HG02759 (cell line): ENCODE data around the gene SPIB.
"Not testable (repeated sequence)": the region's sequence is repeated elsewhere in the genome, so short reads cannot be mapped to it uniquely, and the experiment has no call there.

Experiments
- ATAC-seq: cut with Tn5 transposase; IDR thresholded peaks from one replicate; pipeline ENCODE4 v1.9.1; 2021; ENCODE audit warnings: mild to moderate bottlenecking, moderate library complexity; ENCODE audit not compliant: unreplicated experiment

Gene SPIB

DNA sequence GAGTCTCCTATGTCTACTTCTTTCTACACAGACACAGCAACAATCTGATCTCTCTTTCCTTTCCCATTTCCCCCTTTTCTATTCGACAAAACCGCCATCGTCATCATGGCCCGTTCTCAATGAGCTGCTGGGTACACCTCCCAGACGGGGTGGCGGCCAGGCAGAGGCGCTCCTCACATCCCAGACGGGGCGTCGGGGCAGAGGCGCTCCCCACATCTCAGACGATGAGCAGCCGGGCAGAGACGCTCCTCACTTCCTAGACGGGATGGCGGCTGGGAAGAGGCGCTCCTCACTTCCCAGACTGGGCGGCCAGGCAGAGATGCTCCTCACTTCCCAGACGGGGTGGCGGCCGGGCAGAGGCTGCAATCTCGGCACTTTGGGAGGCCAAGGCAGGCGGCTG lies 27.8 kb upstream of the SPIB start:
- ATAC-seq, result not testable (repeated sequence)

DNA sequence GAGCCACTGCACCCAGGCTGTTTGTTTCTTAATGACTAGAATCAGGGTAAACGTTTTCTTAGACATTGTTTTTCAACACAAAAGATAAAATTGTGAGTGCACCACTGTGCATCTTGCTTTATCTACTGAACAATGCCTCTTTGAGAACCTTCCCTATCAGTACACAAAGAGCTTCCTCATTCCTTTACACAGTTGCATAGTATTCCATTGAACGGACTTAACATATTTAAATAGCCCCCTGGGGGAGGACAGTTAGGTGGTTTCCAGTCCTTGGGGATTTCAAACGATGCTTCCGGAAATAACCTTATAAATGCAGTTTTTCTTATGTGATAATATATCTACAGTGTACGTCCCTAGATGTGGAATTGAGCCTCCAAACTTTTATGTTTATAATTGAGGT lies 26.0 kb upstream of the SPIB start:
- ATAC-seq, result no peak

DNA sequence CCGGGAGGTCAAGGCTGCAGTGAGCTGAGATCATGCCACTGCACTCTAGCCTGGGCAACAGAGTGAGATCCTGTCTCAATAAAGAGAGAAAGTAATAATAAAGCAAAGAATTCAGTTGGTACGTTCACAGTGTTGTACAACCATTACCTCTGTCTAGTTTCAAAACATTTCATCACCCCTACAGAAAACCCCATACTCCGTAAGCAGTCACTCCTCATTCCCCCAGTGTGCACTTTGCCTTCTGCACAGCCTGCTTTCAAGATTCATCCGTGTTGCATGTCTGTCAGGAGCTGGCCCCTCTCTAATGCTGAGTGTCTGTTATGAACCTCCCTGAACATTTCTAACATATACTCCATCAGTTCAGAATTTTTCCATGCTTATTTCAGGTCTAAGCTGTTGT lies 25.1 kb upstream of the SPIB start:
- no peak for ATAC-seq

DNA sequence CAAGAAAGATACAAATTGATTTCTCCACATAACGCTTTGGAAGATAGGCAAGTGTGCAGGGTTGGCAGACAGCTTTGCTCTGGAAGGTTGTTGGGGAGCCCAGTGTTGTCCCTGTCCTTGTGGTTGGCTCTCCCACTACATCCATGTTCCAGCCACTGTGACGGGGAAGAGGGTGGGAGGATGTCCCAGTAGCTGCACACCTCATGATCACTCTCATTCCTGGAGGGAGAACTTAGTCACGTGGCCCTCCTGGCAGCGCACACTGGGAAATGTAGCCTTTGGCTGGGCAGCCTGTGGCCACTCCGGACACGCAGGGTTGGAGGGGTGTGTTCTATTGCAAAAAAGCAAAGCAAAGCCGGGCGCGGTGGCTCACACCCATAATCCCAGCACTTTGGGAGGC lies 24.7 kb upstream of the SPIB start:
- ATAC-seq, result no peak

DNA sequence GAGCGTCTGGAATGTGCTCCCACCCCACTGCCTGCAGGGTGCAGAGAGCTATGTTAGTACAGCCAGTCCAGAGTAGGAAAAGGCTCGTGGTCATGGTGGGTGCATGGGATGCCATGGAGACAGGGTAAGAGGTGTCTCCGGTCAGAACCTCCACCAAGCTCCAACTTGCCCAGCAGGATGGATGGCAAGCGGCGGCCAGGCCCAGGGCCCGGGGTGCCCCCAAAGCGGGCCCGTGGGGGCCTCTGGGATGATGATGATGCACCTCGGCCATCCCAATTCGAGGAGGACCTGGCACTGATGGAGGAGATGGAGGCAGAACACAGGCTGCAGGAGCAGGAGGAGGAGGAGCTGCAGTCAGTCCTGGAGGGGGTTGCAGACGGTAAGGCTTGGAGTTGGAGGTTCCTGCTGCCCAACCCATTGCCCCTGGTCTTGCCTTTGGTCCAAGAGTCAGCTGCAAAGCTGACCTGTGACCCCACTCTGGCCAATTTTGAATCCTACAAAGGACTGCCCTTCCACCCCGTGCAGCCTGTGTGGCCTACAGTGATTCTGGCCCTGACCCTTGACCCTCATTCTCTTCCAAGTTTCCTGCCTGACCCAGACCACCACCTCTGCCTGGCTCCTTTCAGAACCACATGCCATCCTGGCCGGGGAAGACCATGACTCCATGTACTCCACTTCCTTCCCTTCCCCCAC lies 19.9 kb upstream of the SPIB start:
- ATAC-seq, result no peak

DNA sequence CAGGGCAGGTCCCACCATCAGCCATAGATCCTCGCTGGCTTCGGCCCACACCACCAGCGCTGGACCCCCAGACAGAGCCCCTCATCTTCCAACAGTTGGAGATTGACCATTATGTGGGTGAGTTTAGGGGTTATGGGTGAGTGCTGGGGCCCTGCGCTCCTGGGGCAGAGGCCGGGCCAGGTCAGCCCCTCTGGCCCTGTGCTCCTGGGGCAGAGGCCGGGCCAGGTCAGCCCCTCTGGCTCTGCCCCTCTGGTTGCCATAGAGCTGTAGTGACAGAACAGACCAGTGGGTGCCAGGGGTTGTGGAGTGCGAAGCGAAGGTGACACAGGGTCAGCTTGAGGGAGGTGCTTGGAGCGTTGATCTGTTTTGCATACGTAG lies 19.4 kb upstream of the SPIB start:
- ATAC-seq, result no peak

DNA sequence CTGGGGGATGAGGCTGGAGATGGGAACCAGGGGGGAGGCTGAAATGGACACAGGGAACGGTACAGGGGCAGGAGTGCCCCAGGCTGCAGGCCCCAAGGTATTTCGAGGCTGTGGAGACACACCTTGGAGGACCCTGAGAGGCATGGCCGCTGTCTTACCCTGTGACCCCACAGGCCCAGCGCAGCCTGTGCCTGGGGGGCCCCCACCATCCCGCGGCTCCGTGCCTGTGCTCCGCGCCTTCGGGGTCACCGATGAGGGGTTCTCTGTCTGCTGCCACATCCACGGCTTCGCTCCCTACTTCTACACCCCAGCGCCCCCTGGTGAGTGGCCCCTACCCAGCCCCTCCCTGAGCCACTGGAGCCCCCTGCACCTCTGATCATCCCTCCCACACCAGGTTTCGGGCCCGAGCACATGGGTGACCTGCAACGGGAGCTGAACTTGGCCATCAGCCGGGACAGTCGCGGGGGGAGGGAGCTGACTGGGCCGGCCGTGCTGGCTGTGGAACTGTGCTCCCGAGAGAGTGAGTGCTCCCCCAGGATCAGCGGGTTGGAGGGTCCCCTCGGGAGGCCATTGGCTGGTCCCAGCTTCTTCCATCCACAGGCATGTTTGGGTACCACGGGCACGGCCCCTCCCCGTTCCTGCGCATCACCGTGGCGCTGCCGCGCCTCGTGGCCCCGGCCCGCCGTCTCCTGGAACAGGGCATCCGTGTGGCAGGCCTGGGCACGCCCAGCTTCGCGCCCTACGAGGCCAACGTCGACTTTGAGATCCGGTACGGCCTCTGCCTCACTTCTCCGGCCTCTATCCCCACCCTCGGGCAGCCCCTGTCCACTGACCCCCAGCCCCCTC lies 16.9 kb upstream of the SPIB start:
- no peak for ATAC-seq

- no peak for ATAC-seq
Observed at GRCh38 chr19:50402544-50403301, 16.0 kb upstream of the SPIB start.

DNA sequence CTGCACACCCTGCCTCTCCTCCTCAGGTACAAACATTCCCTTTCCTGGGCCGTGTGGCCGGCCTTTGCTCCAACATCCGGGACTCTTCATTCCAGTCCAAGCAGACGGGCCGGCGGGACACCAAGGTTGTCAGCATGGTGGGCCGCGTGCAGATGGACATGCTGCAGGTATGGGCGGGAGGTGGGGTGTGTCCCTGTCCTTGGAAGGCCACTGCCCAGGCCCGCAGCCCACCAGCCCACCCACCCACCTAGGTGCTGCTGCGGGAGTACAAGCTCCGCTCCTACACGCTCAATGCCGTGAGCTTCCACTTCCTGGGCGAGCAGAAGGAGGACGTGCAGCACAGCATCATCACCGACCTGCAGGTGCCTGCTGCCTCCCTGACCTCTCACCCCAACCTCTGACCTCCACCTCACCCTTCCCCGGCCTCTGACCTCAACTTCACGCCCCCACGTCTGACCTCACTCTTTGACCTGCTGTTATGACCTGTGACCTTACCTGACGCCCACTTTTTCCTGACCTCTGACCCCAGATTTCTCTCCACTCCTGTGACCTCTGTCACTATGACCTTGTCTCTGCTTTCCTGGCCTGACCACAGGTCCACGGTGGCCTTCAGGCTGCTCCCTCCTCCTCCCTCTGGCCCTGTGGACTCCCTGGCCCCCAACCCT lies 12.4 kb upstream of the SPIB start:
- ATAC-seq, result no peak

- ATAC-seq, result no peak
Observed at GRCh38 chr19:50406829-50407228, 11.9 kb upstream of the SPIB start.

GRCh38 chr19:50409347-50409746 lies 9.4 kb upstream of the SPIB start:
- ATAC-seq, result no peak

GRCh38 chr19:50410109-50410508 lies 8.6 kb upstream of the SPIB start:
- ATAC-seq, result no peak

- ATAC-seq, result no peak
Observed at GRCh38 chr19:50412419-50412818, 6.3 kb upstream of the SPIB start.

- ATAC-seq, result no peak
Observed at GRCh38 chr19:50413096-50413495, 5.6 kb upstream of the SPIB start.

DNA sequence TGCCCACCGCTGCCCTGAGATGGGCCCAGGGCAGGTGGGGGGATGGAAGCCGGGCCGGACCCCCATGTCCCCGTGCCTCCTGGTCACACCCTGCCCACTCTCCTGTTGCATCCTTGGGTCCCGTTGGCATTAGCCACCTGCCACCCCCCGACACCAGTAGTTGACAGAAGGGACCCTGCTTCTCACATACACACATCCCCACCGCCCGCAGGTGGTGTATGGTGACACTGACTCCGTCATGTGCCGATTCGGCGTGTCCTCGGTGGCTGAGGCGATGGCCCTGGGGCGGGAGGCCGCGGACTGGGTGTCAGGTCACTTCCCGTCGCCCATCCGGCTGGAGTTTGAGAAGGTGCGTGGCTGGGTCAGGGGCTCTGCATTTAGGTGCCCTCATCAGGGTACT lies 5.2 kb upstream of the SPIB start:
- no peak for ATAC-seq

- peak; percentile 28 for ATAC-seq
Observed at GRCh38 chr19:50414864-50415660, 3.7 kb upstream of the SPIB start.

GRCh38 chr19:50415661-50416033 lies 3.1 kb upstream of the SPIB start:
- peak; percentile 46 for ATAC-seq

- no peak for ATAC-seq
Observed at GRCh38 chr19:50416034-50416977, 2.4 kb upstream of the SPIB start.
